Measurements from ENCODE around the gene OVCH1.
A peak's percentile ranks its signal among the peaks of the same experiment; 100 is the strongest.

Gene OVCH1

GRCh38 chr12:29508949-29509348 is 11.5 kb upstream of the OVCH1 start:
- no peak for DNase-seq (ENCODE audit: low read depth in 1 of 2, low spot score in 1 of 2)
- TF ChIP-seq CTCF (IDR thresholded peaks at IDR 0.05; ENCODE audit: insufficient read depth, low read length), result no peak
- TF ChIP-seq SPI1 (IDR thresholded peaks at IDR 0.05; ENCODE audit: borderline replicate concordance, low read depth), result no peak
- no peak for TF ChIP-seq POLR2AphosphoS5 (IDR thresholded peaks at IDR 0.05; ENCODE audit: low read depth)
- no peak for TF ChIP-seq GABPA (IDR thresholded peaks at IDR 0.05; ENCODE audit: low read depth)
- peak; percentile 52 for TF ChIP-seq REST (IDR thresholded peaks at IDR 0.05; ENCODE audit: insufficient replicate concordance, low read depth)
- Histone ChIP-seq H3K4me3 (replicated peaks; ENCODE audit: insufficient read depth, low read length) (no peak overlapping the region), H3K27ac (replicated peaks) (no peak overlapping the region), H3K27me3 (ENCODE audit: insufficient read depth, poor library complexity, severe bottlenecking) (no peaks in the 10 kb centered on the region)

- H3K27ac ChIP-seq (replicated peaks), result no peak overlapping the region
- TF ChIP-seq GABPA (IDR thresholded peaks at IDR 0.05; ENCODE audit: low read depth), result no peak
- TF ChIP-seq CTCF (IDR thresholded peaks at IDR 0.05; ENCODE audit: insufficient read depth, low read length), result no peak
- TF ChIP-seq REST (IDR thresholded peaks at IDR 0.05; ENCODE audit: insufficient replicate concordance, low read depth), result no peak
- TF ChIP-seq SPI1 (IDR thresholded peaks at IDR 0.05; ENCODE audit: borderline replicate concordance, low read depth), result no peak
- TF ChIP-seq POLR2AphosphoS5 (IDR thresholded peaks at IDR 0.05; ENCODE audit: low read depth), result no peak
- no peak for DNase-seq (ENCODE audit: low read depth in 1 of 2, low spot score in 1 of 2)
- no peak overlapping the region for H3K4me3 ChIP-seq (replicated peaks; ENCODE audit: insufficient read depth, low read length)
- H3K27me3 ChIP-seq (ENCODE audit: insufficient read depth, poor library complexity, severe bottlenecking), result no peaks in the 10 kb centered on the region
These were observed 7.6 kb upstream of the OVCH1 start for GRCh38 chr12:29505122-29505521.

GRCh38 chr12:29503283-29503682 is 5.8 kb upstream of the OVCH1 start:
- Histone ChIP-seq H3K27me3 (ENCODE audit: insufficient read depth, poor library complexity, severe bottlenecking) (no peaks in the 10 kb centered on the region), H3K4me3 (replicated peaks; ENCODE audit: insufficient read depth, low read length) (no peak overlapping the region), H3K27ac (replicated peaks) (no peak overlapping the region)
- no peak for DNase-seq (ENCODE audit: low read depth in 1 of 2, low spot score in 1 of 2)
- TF ChIP-seq REST (IDR thresholded peaks at IDR 0.05; ENCODE audit: insufficient replicate concordance, low read depth) (no peak), POLR2AphosphoS5 (IDR thresholded peaks at IDR 0.05; ENCODE audit: low read depth) (no peak), GABPA (IDR thresholded peaks at IDR 0.05; ENCODE audit: low read depth) (no peak), SPI1 (IDR thresholded peaks at IDR 0.05; ENCODE audit: borderline replicate concordance, low read depth) (no peak), CTCF (IDR thresholded peaks at IDR 0.05; ENCODE audit: insufficient read depth, low read length) (no peak)

Data from HL-60 (cell line).